Panc1 (cell line): Measurements from ENCODE around the gene KCNMA1.

Source experiments
- CTCF ChIP-seq: fragments of 450-650 bp; IDR thresholded peaks from 2 replicates; pipeline ENCODE4 v1.5.1; 2017; ENCODE audit warnings: mild to moderate bottlenecking
- POLR2AphosphoS5 ChIP-seq: IDR thresholded peaks from 2 replicates; pipeline ENCODE4 v1.6.1; 2012; ENCODE audit warnings: mild to moderate bottlenecking, low read depth, low read length, moderate library complexity
- REST ChIP-seq, 2 experiments: IDR thresholded peaks; 2 replicates each; pipeline ENCODE4 v1.6.1; 2011 to 2012; ENCODE audit warnings: low read depth in 2 of 2, control low read depth in 1 of 2, low read length in 1 of 2, mild to moderate bottlenecking in 1 of 2, moderate library complexity in 1 of 2; ENCODE audit not compliant: insufficient read depth in 1 of 2
- SIN3A ChIP-seq: IDR thresholded peaks from 2 replicates; pipeline ENCODE4 v1.6.1; 2012; ENCODE audit warnings: low read depth, mild to moderate bottlenecking, low read length, moderate library complexity, borderline replicate concordance; ENCODE audit not compliant: insufficient read depth
- TCF7L2 ChIP-seq: IDR thresholded peaks from 2 replicates; pipeline ENCODE4 v1.6.1; 2011; ENCODE audit warnings: mild to moderate bottlenecking, low read depth, low read length, inconsistent platforms

GRCh38 chr10:77463499-77463898 lies 174.1 kb downstream of the KCNMA1 start:
- TF ChIP-seq CTCF: no peak
- TF ChIP-seq POLR2AphosphoS5: no peak
- no peak for TF ChIP-seq TCF7L2
- no peak for TF ChIP-seq SIN3A
- TF ChIP-seq REST (IDR thresholded peaks at IDR 0.05; ENCODE audit: insufficient read depth in 1 of 2, low read depth in 2 of 2, low read length in 1 of 2): no peak
